Parathyroid adenoma (tissue), 2 donors: Measurements from ENCODE around the gene CRB3.
"Not testable (repeated sequence)": the region's sequence is repeated elsewhere in the genome, so short reads cannot be mapped to it uniquely, and the experiment has no call there.

Experiments
- H2AFZ ChIP-seq: fragments of 300-600 bp; sonication (generic); one replicate; pipeline ENCODE4 v1.7.0; 2017; ENCODE audit warnings: antibody characterized with exemption, mild to moderate bottlenecking
- H3K27ac ChIP-seq: fragments of 300-600 bp; sonication (generic); one replicate; pipeline ENCODE4 v1.7.0; 2017
- H3K27me3 ChIP-seq: fragments of 300-600 bp; sonication (generic); one replicate; pipeline ENCODE4 v1.7.0; 2017; ENCODE audit warnings: low read length; ENCODE audit not compliant: control insufficient read depth, insufficient read depth
- H3K36me3 ChIP-seq: fragments of 300-600 bp; sonication (generic); one replicate; pipeline ENCODE4 v1.7.0; 2017; ENCODE audit warnings: low read length; ENCODE audit not compliant: control insufficient read depth, insufficient read depth
- H3K4me1 ChIP-seq: fragments of 300-600 bp; sonication (generic); one replicate; pipeline ENCODE4 v1.7.0; 2017; ENCODE audit warnings: control low read depth
- H3K4me2 ChIP-seq: fragments of 300-600 bp; sonication (generic); one replicate; pipeline ENCODE4 v1.7.0; 2017; ENCODE audit warnings: low read length
- H3K4me3 ChIP-seq: fragments of 300-600 bp; sonication (generic); one replicate; pipeline ENCODE4 v1.7.0; 2017; ENCODE audit warnings: low read depth, low read length
- H3K79me2 ChIP-seq: fragments of 300-600 bp; sonication (generic); one replicate; pipeline ENCODE4 v1.7.0; 2017; ENCODE audit warnings: control low read depth
- H3K9ac ChIP-seq: fragments of 300-600 bp; sonication (generic); one replicate; pipeline ENCODE4 v1.7.0; 2017; ENCODE audit warnings: mild to moderate bottlenecking
- H3K9me3 ChIP-seq: fragments of 300-600 bp; sonication (generic); one replicate; pipeline ENCODE4 v1.7.0; 2017; ENCODE audit warnings: low read length; ENCODE audit not compliant: control insufficient read depth
- TF ChIP-seq, protein P1 (sequence below): fragments of 300-600 bp; sonication (generic); IDR thresholded peaks from one replicate; pipeline ENCODE4 v1.7.0; 2017; ENCODE audit warnings: antibody characterized with exemption, mild to moderate bottlenecking
- donor health status: primary hyperparathyroidism.

The CRB3 gene

DNA sequence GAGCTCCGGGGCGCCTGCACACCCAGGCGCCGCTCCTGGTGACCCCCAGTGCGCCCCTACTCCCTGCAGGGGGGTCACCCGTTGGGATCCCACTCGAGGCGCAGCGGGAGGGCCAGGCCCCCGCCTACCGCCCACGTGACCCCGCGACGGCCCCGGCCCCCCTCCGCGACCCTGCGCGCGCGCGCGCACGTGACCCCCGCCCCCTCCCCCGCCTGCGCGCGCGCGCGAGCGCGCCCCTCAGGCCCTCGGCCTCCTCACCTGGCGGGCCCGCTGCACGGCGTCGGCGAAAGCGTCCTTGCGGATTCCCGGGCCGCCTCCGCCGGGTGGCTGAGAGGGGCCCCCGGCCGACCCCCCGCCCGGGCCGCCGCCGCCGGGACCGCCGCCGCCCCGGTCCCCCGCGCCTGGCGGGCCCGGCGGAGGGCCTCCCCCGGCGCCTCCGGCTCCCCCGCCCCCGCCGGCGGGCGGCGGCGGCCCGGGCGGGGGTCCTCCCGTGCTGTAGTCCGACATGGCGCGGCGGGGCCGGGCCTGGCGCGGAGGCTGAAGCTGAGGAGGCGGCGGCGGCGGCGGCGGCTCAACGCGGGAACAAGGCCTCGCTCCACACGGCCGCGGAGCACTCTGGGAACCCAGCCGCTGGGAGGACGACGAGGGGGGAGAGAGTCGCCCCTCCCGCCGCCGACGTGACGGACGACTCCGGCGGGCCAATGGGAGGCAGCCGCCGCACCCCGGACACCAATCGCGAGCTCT, 39.7 kb upstream of the CRB3 start, which contains the start of gene KHSRP:
Gene KHSRP, minus strand, starts transcription at position 617 of the 744 bp plus-strand sequence. Its CDS starts 110 bp downstream, at position 507.
- peak within 1 kb of the TSS; percentile 70 for H3K27ac ChIP-seq
- TF ChIP-seq, protein P1, sequence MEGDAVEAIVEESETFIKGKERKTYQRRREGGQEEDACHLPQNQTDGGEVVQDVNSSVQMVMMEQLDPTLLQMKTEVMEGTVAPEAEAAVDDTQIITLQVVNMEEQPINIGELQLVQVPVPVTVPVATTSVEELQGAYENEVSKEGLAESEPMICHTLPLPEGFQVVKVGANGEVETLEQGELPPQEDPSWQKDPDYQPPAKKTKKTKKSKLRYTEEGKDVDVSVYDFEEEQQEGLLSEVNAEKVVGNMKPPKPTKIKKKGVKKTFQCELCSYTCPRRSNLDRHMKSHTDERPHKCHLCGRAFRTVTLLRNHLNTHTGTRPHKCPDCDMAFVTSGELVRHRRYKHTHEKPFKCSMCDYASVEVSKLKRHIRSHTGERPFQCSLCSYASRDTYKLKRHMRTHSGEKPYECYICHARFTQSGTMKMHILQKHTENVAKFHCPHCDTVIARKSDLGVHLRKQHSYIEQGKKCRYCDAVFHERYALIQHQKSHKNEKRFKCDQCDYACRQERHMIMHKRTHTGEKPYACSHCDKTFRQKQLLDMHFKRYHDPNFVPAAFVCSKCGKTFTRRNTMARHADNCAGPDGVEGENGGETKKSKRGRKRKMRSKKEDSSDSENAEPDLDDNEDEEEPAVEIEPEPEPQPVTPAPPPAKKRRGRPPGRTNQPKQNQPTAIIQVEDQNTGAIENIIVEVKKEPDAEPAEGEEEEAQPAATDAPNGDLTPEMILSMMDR: no peak
- peak within 1 kb of the TSS; percentile 92 for H2AFZ ChIP-seq
- peaks cover 22% of the 10 kb centered on the region for H3K79me2 ChIP-seq
- no peaks in the 10 kb centered on the region for H3K27me3 ChIP-seq
- H3K9ac ChIP-seq: peak within 1 kb of the TSS; percentile 46
- peak within 1 kb of the TSS; percentile 62 for H3K4me2 ChIP-seq
- no peaks in the 10 kb centered on the region for H3K9me3 ChIP-seq
- H3K36me3 ChIP-seq: no peaks in the 10 kb centered on the region
- H3K4me1 ChIP-seq: peaks cover 13% of the 10 kb centered on the region
- H3K4me3 ChIP-seq: peak within 1 kb of the TSS; percentile 65

DNA sequence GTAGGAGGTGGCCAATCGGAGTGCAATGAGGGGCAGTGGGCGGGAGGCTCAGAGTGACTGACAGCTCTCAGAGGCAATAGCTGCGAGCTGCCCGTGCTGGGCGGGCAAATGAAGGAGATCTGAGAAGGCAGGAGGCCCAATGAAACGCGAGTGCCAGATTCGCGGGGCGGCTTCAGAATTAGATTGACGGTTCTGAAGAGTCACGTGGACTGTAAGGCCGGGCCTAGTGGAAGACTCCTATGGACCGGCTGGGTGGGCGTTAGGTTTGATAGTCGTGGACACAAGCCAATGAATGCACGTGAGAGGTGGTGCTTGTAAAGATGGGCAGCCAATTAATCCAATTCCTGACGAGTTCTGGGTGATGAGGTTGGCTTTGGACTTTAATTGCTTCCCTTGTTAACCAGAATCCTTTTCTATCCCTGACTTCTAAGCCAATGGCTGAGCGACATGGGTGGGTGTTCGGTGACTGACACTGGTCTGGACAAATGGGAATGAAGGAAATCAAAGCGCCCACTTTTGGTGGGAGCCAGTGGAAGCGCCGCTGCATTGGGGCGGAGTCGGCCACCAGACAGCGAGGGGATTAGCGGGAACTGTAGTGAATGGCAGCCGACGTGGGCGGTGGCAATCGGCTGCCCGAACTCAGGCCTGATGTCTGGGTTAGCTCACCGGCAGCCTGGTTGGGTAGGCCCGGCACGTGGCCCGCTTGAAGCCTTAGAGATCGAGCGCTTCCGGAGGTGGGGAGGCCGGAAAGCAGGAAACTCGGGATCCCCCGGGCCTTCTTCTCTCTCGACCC, 38.9 kb upstream of the CRB3 start:
- Histone ChIP-seq H3K79me2 (peaks cover 22% of the 10 kb centered on the region), H3K4me2 (peak overlapping the region; percentile 50), H3K9ac (no peak overlapping the region), H3K36me3 (no peaks in the 10 kb centered on the region), H3K4me1 (peaks cover 13% of the 10 kb centered on the region), H3K27me3 (no peaks in the 10 kb centered on the region), H3K27ac (peak overlapping the region; percentile 70), H2AFZ (peak overlapping the region; percentile 92), H3K9me3 (no peaks in the 10 kb centered on the region), H3K4me3 (peak overlapping the region; percentile 43)
- TF ChIP-seq, protein P1: no peak

DNA sequence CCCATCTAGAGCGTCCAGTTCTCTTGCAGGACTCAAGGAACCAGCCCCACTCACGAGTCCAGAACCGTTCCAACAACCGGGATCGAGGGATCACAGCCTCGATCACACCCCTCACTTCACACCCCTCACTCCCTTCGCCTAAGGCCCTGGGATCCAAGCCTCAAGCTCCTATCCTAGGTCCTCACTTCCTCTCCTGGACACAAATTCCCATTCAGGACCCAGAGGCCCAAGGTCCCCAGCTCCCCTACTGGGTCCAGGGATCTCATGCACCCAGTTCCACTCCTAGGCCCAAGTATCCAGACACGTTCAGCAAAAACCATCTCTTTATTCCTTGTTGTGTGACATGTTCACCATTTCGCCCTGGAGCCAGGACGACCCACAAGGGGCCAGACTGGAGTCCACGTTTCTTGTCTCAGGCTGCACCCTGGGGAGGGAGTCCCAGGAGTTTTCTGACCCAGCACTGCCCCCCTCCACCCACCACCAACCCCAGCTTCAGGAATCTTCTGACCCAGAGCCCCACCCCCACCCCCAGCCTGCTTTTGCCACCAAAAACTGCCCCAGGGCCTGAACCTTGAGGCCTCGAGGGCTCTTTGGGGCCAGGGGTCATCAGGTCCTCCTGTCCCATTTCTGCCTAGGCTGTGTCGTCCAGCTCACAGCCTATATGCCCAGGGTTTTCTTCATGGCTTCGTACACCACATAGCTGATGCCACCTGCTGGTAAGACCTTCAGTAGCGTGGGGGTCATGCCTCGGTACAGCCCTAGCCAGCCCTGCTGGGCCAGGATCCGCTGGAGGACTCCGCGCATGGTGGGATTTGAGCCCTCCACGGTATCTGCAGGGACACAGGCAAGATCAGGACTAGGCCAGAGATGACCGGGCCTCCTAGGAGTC, 38.1 kb upstream of the CRB3 start:
- H3K79me2 ChIP-seq: peaks cover 22% of the 10 kb centered on the region
- peaks cover 13% of the 10 kb centered on the region for H3K4me1 ChIP-seq
- no peaks in the 10 kb centered on the region for H3K9me3 ChIP-seq
- peak overlapping the region; percentile 50 for H3K4me2 ChIP-seq
- H2AFZ ChIP-seq: peak overlapping the region; percentile 92
- no peak overlapping the region for H3K9ac ChIP-seq
- H3K4me3 ChIP-seq: peak overlapping the region; percentile 43
- no peaks in the 10 kb centered on the region for H3K36me3 ChIP-seq
- no peaks in the 10 kb centered on the region for H3K27me3 ChIP-seq
- TF ChIP-seq, protein P1: no peak
- H3K27ac ChIP-seq: peak overlapping the region; percentile 70

DNA sequence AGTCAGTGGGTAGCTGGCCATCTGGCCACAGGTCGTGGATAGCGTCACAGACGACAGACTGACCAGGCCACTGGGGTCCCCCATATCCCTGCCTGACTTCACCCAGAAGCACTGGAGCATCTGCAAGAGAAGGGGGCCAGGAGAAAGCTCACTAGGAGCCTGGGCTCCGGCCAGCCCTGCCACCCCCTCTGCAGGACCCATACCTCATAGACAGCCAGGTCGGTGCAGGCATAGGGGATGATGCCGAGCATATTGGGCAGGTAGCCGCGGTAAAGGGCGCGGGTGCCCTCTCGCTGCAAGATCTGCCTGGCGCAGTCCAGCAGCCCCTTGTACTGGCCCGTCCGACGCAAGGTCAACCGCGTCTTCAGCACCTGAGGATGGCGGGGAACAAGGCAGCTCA, 36.9 kb upstream of the CRB3 start:
- peaks cover 9% of the 10 kb centered on the region for H3K4me1 ChIP-seq
- TF ChIP-seq, protein P1: no peak

DNA sequence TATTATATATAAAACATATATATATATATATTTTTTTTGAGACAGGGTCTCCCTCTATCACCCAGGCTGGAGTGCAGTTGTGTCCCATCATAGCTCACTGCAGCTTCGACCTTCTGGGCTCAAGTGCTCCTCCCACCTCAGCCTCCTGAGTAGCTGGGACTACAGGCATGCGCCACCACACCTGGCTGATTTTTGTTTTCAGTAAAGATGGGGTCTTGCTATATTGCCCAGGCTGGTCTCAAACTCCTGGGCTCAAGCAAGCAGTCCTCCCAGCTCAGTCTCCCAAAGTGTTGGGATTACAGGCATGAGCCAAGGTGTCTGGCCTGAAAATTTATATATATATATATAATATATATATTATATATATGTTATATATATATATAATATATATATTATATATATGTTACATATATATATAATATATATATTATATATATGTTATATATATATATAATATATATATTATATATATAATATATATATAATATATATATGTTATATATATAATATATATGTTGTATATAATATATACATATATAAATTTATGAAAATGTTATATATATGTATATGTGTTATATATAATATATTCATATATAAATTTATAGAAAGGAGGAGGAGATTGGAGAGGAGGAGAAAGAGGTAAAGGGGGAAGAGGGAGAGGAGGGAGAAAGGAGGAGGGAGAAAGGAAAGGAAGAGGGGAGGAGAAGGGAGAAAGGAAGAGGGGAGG, 35.2 kb upstream of the CRB3 start:
- not testable (repeated sequence) for H2AFZ ChIP-seq, H3K4me3 ChIP-seq, H3K9me3 ChIP-seq, H3K27me3 ChIP-seq, H3K79me2 ChIP-seq, H3K4me2 ChIP-seq, H3K9ac ChIP-seq, H3K36me3 ChIP-seq, H3K4me1 ChIP-seq, H3K27ac ChIP-seq

More for the DNA sequence above, 36.9 kb upstream of the CRB3 start:
- no peaks in the 10 kb centered on the region for H3K36me3 ChIP-seq
- no peak overlapping the region for H3K27ac ChIP-seq
- H3K9me3 ChIP-seq: no peaks in the 10 kb centered on the region
- H3K79me2 ChIP-seq: peaks cover 15% of the 10 kb centered on the region
- H2AFZ ChIP-seq: no peak overlapping the region
- no peak overlapping the region for H3K4me2 ChIP-seq
- no peaks in the 10 kb centered on the region for H3K27me3 ChIP-seq
- no peak overlapping the region for H3K4me3 ChIP-seq
- no peak overlapping the region for H3K9ac ChIP-seq
